ENCODE data around the gene FOXO4.

Gene FOXO4

DNA sequence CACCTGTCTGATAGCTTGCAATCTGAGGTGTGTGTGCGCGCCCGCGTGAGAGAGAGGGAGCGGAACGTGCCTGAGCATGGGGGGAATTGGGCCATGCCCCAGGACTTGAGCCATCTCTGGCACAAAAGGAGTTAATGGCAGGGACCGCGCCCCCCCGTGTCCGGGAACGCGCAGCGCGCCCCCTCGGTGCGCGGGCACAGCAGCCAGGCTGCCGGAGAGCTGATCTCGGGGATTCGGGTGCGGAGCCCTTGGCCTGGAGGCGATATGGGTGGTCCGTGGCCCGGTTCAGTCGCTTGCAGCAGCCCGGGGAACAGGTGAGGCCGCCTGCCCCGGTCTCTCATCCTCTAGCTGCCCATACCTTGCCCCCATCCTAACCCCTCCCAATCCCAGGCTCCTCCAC lies 49.0 kb downstream of the FOXO4 start, which contains the start of gene NLGN3:
TSS of gene NLGN3 (plus strand) at position 191 of the 400 bp plus-strand sequence. CDS start 2,909 bp downstream, outside the sequence.
- DNase-seq = no peak

DNA sequence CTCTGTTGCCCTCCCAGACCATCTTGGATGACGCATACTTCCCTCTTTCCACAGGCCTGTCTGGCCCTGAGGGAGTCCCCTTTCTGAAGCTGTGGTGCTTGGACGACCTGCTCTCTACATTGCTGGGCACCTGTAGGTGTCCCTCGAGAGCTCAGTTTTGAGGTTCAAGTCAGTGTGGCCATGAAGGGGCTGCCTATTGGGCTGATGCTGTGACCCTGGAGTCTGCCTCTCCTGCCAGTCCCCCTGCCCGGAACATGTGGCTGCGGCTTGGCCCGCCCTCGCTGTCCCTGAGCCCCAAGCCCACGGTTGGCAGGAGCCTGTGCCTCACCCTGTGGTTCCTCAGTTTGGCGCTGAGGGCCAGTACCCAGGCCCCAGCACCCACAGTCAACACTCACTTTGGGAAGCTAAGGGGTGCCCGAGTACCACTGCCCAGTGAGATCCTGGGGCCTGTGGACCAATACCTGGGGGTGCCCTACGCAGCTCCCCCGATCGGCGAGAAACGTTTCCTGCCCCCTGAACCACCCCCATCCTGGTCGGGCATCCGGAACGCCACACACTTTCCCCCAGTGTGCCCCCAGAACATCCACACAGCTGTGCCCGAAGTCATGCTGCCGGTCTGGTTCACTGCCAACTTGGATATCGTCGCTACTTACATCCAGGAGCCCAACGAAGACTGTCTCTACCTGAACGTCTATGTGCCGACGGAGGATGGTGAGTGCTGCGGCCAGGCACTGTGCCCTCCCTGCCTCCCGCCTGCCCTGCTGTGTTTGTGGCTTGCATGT lies 52.0 kb downstream of the FOXO4 start:
- DNase-seq = no peak

- DNase-seq = no peak
These were observed 52.6 kb downstream of the FOXO4 start for GRCh38 chrX:71148278-71148663.

DNA sequence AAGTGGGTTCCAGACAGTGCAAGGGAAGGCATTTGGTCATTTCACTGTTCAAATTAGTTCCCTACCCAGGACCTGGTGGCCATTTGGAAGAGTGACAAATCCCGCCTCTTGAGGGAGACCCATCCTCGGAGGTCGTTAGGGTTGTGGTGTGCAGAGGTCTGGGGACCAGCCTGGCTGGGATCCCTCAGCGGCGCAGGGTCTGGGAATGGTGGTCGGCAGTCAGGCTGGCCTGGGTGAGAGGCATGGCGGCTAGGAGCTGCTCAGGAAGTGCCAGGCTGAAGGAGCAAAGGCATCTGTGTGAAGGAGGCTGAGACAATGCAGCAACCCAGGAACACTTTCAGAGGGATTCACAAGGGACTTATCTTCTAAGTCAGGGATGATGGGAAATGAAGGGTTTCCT lies 55.7 kb downstream of the FOXO4 start:
- DNase-seq = no peak
